ENCODE measurements around the gene CALCOCO1. TPM values are rescaled to one million over a fixed set of nuclear protein-coding genes. Genes with fewer than 3 reads are reported as not detected.

CALCOCO1 gene
- polyA plus RNA-seq, 1 donor: 137 TPM

GRCh38 chr12:53752621-53753020 lies 25.4 kb upstream of the CALCOCO1 start:
- DNase-seq: no peak

GRCh38 chr12:53752192-53752601 lies 24.9 kb upstream of the CALCOCO1 start:
- no peak for DNase-seq

GRCh38 chr12:53751336-53752191 lies 24.3 kb upstream of the CALCOCO1 start, which contains the start of gene CISTR:
Gene CISTR, minus strand, starts transcription at chr12:53751979.
- DNase-seq: no peak

- DNase-seq: no peak
Measured at GRCh38 chr12:53750812-53751335, 23.6 kb upstream of the CALCOCO1 start.

- no peak for DNase-seq
Measured at GRCh38 chr12:53749986-53750811, 22.9 kb upstream of the CALCOCO1 start.

- no peak for DNase-seq
Measured at GRCh38 chr12:53748072-53748840, 21.0 kb upstream of the CALCOCO1 start.

- DNase-seq: no peak
Measured at GRCh38 chr12:53747095-53747494, 19.8 kb upstream of the CALCOCO1 start.

- DNase-seq: peak; percentile 90
Measured at GRCh38 chr12:53746592-53747092, 19.4 kb upstream of the CALCOCO1 start.

- DNase-seq: no peak
Measured at GRCh38 chr12:53744751-53745150, 17.5 kb upstream of the CALCOCO1 start.

GRCh38 chr12:53744130-53744441 lies 16.8 kb upstream of the CALCOCO1 start:
- DNase-seq: no peak

- DNase-seq: no peak
Measured at GRCh38 chr12:53743266-53744129, 16.2 kb upstream of the CALCOCO1 start.

- DNase-seq: no peak
Measured at GRCh38 chr12:53740130-53740491, 12.9 kb upstream of the CALCOCO1 start.

GRCh38 chr12:53739214-53740129 lies 12.2 kb upstream of the CALCOCO1 start:
- no peak for DNase-seq

- no peak for DNase-seq
Measured at GRCh38 chr12:53738406-53739213, 11.4 kb upstream of the CALCOCO1 start.

GRCh38 chr12:53737951-53738405 lies 10.7 kb upstream of the CALCOCO1 start:
- DNase-seq: no peak

- DNase-seq: no peak
Measured at GRCh38 chr12:53737093-53737808, 10.0 kb upstream of the CALCOCO1 start.

- no peak for DNase-seq
Measured at GRCh38 chr12:53736592-53736991, 9.3 kb upstream of the CALCOCO1 start.

GRCh38 chr12:53735556-53735955 lies 8.3 kb upstream of the CALCOCO1 start:
- no peak for DNase-seq

Data from left kidney (tissue), 2 donors.